GM21515 (cell line): ENCODE results near the gene ACAP2.
"Not testable (repeated sequence)": the region's sequence is repeated elsewhere in the genome, so short reads cannot be mapped to it uniquely, and the experiment has no call there.

ENCODE experiments used
- ATAC-seq: cut with Tn5 transposase; IDR thresholded peaks from one replicate; pipeline ENCODE4 v1.9.1; 2021; ENCODE audit not compliant: unreplicated experiment

ACAP2 gene

GRCh38 chr3:195443391-195443989, 670 bp upstream of the ACAP2 start:
- no peak for ATAC-seq

GRCh38 chr3:195441992-195442572, 738 bp downstream of the ACAP2 start:
- peak; percentile 12 for ATAC-seq

GRCh38 chr3:195441476-195441991, 1.3 kb downstream of the ACAP2 start:
- no peak for ATAC-seq

- no peak for ATAC-seq
Measured at GRCh38 chr3:195441051-195441450, 1.8 kb downstream of the ACAP2 start.

GRCh38 chr3:195440379-195440778, 2.4 kb downstream of the ACAP2 start:
- no peak for ATAC-seq

GRCh38 chr3:195438371-195438770, 4.4 kb downstream of the ACAP2 start:
- ATAC-seq: no peak

GRCh38 chr3:195425849-195426248, 17.0 kb downstream of the ACAP2 start:
- no peak for ATAC-seq

GRCh38 chr3:195423818-195424217, 19.0 kb downstream of the ACAP2 start:
- ATAC-seq: no peak

- no peak for ATAC-seq
Measured at GRCh38 chr3:195421400-195421799, 21.4 kb downstream of the ACAP2 start.

- no peak for ATAC-seq
Measured at GRCh38 chr3:195416795-195417194, 26.0 kb downstream of the ACAP2 start.

- no peak for ATAC-seq
Measured at GRCh38 chr3:195411836-195412235, 31.0 kb downstream of the ACAP2 start.

- no peak for ATAC-seq
Measured at GRCh38 chr3:195410546-195410945, 32.3 kb downstream of the ACAP2 start.

GRCh38 chr3:195407531-195408409, 35.0 kb downstream of the ACAP2 start:
- ATAC-seq: no peak

- ATAC-seq: no peak
Measured at GRCh38 chr3:195405651-195406050, 37.2 kb downstream of the ACAP2 start.

GRCh38 chr3:195403841-195404408, 38.9 kb downstream of the ACAP2 start:
- ATAC-seq: no peak

GRCh38 chr3:195403244-195403643, 39.6 kb downstream of the ACAP2 start:
- ATAC-seq: no peak

GRCh38 chr3:195401943-195402342, 40.9 kb downstream of the ACAP2 start:
- ATAC-seq: no peak

- not testable (repeated sequence) for ATAC-seq
Measured at GRCh38 chr3:195398460-195398859, 44.4 kb downstream of the ACAP2 start.

GRCh38 chr3:195397524-195397923, 45.3 kb downstream of the ACAP2 start:
- no peak for ATAC-seq

GRCh38 chr3:195395208-195395816, 47.5 kb downstream of the ACAP2 start:
- ATAC-seq: no peak

- ATAC-seq: no peak
Measured at GRCh38 chr3:195394700-195395099, 48.1 kb downstream of the ACAP2 start.
